NCI-H510A treated with DMSO at 0.1 percent for 48 hours (cell line): ENCODE measurements around the gene STX2.

Experiments used
- DNase-seq: peaks from one replicate; lab custom pipeline; 2025; lab: John Stamatoyannopoulos, UW

Gene STX2

GRCh38 chr12:130831246-130831645, 7.8 kb downstream of the STX2 start:
- no peak for DNase-seq

- no peak for DNase-seq
Observed at GRCh38 chr12:130830246-130830551, 8.9 kb downstream of the STX2 start.

GRCh38 chr12:130829391-130830245, 9.4 kb downstream of the STX2 start:
- DNase-seq: no peak

DNA sequence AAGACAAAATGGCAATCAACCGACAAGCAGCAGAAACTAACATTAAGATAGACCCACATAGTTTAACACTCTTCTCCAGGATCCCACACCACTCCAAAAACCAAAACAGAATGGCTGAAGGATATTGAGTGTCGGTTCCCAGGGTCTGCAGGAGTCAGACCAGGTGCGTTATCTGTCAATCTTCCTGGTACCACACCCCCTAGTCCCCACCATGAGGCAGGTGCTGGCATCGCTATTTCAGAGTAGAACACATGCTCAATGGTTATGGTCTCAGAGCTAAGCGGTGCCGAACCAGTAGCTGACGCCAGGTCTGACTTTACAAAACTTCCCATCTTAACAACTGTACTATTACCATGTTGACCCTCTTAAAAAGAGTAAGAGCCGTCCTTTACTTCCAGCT, 10.2 kb downstream of the STX2 start:
- no peak for DNase-seq

DNA sequence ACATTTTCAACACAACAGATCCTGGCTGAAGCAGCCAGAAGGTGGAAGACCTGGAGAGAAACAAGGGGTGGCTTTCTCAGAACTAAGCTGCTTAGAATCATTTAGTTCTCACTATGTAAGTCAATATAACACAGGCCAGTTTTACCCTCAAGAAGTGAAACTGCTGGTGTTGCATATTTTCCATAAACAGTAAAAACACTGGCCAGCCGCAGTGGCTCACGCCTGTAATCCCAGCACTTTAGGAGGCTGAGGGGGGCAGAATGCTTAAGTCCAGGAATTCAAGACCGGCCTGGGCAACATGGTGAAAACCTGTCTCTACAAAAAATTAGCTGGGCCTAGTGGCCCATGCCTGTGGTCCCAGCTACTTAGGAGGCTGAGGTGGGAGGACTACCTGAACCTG, 11.6 kb downstream of the STX2 start:
- DNase-seq: no peak

DNA sequence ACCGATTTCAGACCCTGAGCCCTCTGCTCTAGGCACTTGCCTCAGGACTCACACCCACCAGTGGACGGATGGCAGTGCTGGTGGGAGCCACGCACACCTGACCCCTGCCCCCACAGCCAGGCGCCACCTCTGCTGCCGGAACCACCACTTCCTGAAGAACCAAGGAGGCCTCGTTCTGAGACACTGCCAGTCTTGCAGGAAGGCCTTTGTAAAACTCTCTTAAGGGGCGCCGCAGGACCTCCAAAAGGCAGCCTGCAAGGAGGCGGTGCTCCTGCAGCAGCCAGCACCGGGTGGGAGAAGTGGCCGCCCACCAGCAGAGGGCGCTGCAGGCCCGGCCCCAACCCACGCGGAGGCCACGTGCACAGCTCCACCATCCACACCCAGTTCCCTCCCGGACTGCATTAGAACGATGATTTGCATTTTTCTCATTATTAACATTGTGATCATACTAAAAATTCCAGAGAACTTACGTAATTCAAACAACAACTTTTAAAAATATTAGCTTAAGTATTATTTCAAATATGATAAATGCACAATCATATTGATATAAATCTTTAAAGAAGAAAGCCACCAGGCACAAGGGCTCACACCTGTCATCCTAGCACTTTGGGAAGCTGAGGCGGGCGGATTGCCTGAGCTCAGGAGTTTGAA, 12.8 kb downstream of the STX2 start:
- no peak for DNase-seq

- no peak for DNase-seq
Observed at GRCh38 chr12:130825771-130826150, 13.3 kb downstream of the STX2 start.

DNA sequence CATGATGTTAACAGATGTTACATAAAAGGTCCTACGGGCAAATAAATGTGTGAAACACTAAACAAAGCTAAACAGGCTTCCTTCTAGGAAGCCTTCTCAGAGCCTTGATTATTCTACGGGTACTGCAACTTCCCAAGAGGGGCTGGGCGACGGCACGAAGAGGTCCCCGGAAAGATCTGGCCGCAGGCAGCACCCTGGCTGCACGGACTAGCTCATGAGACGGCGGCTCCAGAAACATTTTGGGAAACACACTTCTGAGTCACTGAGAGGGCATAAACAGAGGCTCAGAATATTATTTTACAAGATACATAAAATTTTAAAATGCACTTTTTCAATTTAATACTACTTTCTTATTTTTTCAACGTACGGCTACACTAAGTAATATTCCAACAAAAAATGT, 19.4 kb downstream of the STX2 start:
- DNase-seq: no peak

DNA sequence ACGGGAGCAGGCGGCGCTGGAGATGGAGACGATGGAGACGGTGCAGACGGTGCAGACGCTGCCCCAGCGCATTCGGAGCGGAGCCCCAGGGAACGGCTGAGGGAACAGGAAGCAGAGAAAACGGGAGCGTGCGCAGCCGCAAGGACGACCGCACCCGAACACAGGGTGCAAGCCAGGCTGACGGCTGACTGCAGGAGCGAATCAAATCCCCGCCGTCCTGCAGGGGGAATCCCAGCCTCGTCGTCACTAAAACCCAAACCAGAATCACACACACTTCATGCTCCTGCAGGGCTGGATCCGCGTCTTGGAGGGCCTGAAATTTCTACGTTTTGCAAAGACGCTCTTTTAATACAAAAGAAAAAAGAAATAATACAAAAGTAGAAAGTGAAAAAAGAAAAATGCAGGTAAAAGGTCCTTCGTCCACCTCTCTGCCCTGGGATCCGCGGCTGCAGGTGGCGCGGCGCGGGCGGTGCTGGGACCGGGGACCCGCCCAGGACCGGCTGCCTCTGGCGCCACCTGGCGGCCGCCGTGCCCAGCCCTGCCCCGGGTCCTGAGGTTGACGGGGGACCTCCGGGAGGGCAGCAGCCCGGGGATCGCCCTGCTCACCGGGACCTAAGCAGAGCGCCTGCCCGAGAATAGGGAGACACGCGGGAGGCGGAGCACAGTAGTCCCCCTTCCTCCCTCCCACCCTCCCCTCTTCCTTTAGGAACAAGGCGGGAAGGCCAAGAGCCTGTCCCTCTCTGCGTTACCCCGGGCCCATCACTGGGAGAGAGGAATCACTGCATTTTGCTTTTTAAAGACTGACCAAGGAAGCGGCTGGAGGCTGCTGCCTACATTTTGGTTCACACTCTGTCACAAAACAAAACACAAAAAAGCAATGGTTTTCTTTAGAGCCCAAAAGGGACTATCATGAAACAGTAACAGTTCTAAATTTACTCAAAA, 20.1 kb downstream of the STX2 start:
- DNase-seq: peak; percentile 87

GRCh38 chr12:130818272-130818634, 20.8 kb downstream of the STX2 start:
- peak; percentile 59 for DNase-seq

- DNase-seq: no peak
Observed at GRCh38 chr12:130817804-130818203, 21.2 kb downstream of the STX2 start.

DNA sequence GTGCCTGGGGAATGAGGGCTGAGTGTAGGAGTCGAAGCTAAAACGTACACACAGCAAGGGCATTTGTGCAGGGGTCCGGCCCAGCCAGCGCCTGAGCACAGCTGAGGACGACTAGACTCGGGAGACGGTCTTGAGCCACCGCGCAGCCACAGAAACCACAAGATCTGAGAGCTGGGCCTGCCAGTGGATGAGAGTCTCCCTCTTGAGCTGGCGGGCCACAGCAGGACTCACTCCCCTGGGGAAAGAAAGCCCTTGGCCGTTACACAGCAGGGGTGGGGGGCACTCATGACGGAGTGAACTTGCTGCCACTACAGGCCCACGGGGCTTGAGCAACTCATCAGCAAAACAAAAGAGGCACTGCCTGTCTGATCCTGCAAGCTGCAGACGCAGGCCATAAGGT, 23.0 kb downstream of the STX2 start:
- no peak for DNase-seq

GRCh38 chr12:130815028-130815741, 23.9 kb downstream of the STX2 start:
- no peak for DNase-seq

- no peak for DNase-seq
Observed at GRCh38 chr12:130813949-130814348, 25.1 kb downstream of the STX2 start.

GRCh38 chr12:130813436-130813835, 25.6 kb downstream of the STX2 start:
- no peak for DNase-seq

DNA sequence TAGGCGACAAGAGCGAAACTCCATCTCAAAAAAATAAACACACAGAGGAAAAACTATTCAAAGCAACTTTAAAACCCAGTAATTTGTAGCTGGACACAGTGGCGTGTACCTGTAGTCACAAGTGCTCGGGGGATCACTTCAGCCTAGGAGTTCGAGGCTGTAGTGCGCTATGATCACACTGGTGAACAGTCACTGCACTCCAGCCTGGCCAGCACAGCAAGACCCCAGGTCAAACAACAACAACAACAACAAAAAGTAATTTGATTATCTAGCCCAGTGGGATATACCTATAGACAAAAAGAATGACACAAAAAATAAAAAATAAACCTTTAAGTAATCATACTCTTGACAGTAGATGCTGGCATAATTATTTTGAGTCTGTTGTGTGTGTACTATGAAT, 29.3 kb downstream of the STX2 start:
- DNase-seq: no peak

- no peak for DNase-seq
Observed at GRCh38 chr12:130807309-130807708, 31.7 kb downstream of the STX2 start.

DNA sequence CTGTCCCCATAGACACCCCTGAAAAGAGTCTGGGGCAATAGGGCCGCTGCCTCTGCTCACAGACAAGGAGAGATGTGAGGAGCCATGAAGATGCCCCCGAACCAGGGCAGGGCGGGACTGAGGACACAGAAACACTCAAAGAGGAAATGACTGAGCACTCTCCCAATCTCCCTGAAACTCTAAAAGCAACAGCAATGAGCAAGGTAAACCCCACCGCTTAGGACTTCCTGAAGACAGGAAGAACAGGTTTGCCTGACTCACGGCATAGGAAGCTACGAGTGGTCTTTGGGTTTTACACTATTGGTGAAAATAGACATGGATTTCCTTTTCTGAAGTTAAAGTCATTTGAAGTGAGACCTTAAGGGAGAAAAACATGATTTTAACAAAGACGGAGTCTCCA, 32.5 kb downstream of the STX2 start:
- no peak for DNase-seq

DNA sequence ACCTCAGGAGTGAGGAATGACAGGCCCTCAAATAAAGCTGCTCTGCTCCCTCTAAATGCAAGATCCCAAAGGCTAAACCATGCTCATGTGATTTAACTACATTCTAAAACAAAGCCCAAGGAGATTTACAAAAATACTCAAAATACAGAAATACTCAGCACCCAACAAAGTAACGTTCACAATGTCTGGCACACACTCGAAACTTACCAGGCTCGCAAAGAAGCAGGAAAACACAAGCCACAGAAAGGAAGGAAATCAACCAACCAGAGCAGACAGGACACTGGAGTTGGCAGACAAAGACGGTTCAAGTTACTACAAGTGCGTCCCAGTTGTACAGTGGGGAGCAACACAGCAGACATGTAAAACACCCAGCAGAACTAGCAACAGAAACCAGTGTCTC, 33.4 kb downstream of the STX2 start:
- no peak for DNase-seq

DNA sequence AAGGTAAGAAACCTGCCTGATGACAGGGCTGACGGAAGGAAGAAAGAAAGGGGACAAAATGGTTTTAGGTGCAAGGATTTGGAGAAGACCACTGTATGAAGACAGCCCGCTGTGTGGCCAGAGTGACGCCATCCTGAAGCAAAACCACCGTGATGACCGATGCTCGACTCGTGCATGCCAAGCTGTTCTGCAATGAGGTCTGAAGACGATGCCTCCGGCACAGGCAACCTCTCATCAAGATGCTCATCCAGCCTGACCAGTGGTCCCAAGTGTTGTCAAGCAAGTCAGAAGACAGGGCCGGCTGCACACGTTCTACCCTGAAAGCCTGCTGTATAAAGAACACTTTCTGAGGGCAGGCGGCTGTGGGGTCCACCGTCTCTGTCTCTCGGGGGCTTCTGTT, 34.8 kb downstream of the STX2 start:
- DNase-seq: no peak

DNA sequence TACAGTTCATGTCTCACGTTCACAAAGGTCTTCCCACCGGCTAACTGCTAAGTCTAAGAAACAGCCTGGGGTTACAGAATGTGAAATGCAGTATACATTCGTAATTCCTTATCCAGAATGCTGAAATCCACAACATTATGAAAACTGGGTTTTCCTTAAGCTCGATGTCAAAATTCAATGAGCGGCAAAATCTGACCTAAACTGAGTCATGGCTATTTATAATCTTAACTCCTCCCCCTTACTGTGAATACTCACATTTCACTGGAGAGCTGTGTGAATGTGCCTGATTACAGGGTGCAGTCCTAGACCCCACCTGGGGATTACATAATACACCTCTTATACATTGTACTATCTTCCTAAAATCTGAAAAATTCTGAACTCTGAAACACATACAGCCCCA, 35.3 kb downstream of the STX2 start:
- DNase-seq: no peak

GRCh38 chr12:130800312-130800711, 38.7 kb downstream of the STX2 start:
- no peak for DNase-seq
